Transverse colon (tissue), 4 donors: ENCODE measurements around the gene EPHA4. TPM values are rescaled to one million over a fixed set of nuclear protein-coding genes. Genes with fewer than 3 reads are reported as not detected.

Experiments used
- DNase-seq: peaks from one replicate; pipeline ENCODE4 v3.0.0-alpha.2; 2019
- H3K27ac ChIP-seq, 4 donors: fragments of 200-600 bp; sonication (generic); 2 replicates each; pipeline ENCODE4 v1.5.1; 2016 to 2018; ENCODE audit warnings: inconsistent platforms in 4 of 4
- H3K27me3 ChIP-seq: fragments of 200-600 bp; sonication (generic); 2 replicates; pipeline ENCODE4 v1.5.1; 2017; ENCODE audit warnings: inconsistent platforms
- H3K36me3 ChIP-seq, 4 donors: fragments of 200-600 bp; sonication (generic); 2 replicates each; pipeline ENCODE4 v1.5.1; 2017 to 2019; ENCODE audit warnings: inconsistent platforms in 4 of 4
- H3K4me1 ChIP-seq, 4 donors: fragments of 200-600 bp; sonication (generic); 2 replicates each; pipeline ENCODE4 v1.5.1; 2017 to 2020; ENCODE audit warnings: inconsistent platforms in 4 of 4
- H3K4me3 ChIP-seq, 4 donors: fragments of 200-600 bp; sonication (generic); 1 replicate in 1 of 4; 2 replicates in 3 of 4; pipeline versions ENCODE4 v1.5.1 to v1.6.1; 2017 to 2019; ENCODE audit warnings: inconsistent platforms in 4 of 4
- H3K9me3 ChIP-seq, 2 donors: fragments of 200-600 bp; sonication (generic); 2 replicates each; pipeline ENCODE4 v1.5.1; 2017 to 2019; ENCODE audit warnings: inconsistent platforms in 2 of 2
- EP300 ChIP-seq: sonication (generic); formaldehyde crosslinking; IDR thresholded peaks from one replicate; pipeline ENCODE4 v1.6.1; 2017; ENCODE audit warnings: antibody characterized with exemption, low read depth
- POLR2A ChIP-seq: fragments of 450-650 bp; IDR thresholded peaks from one replicate; pipeline ENCODE4 v1.6.1; 2016; ENCODE audit warnings: antibody characterized with exemption, mild to moderate bottlenecking, moderate library complexity
- POLR2AphosphoS5 ChIP-seq, 3 donors: sonication (generic); formaldehyde crosslinking; IDR thresholded peaks; one replicate each; pipeline ENCODE4 v1.6.1; 2016; ENCODE audit warnings: antibody characterized with exemption in 3 of 3
- WGBS, 2 donors: methylation state at CpG; one replicate each; pipeline ENCODE4 v1.1.5; 2018; ENCODE audit warnings: low coverage in 1 of 2; 5-methylcytosine and 5-hydroxymethylcytosine counted together
- in situ Hi-C, 4 donors: fragments of 200-750 bp; cut with MboI; loops; one replicate each; pipeline versions ENCODE4 v1.15.0 to v1.15.1; 2017; ENCODE audit warnings: low sequenced_read_pairs in 3 of 4, low pct_ligation_motif_present in 1 of 4, low pct_unique_long_range_greater_than_20kb in 1 of 4
- intact Hi-C: fragments of 100-400 bp; cut with DNase I; formaldehyde crosslinking; loops from one replicate; pipeline ENCODE4 v1.15.1; 2023; ENCODE audit warnings: low total_unique reads
- total RNA-seq, 4 donors: library from RNA; depleted of rRNA; stranded (reverse); fragments of >200 nt; gene quantifications; one replicate each; pipeline ENCODE4 v1.1.0, GENCODE V29; 2016
- TF ChIP-seq, protein P1 (sequence below), 5 experiments: fragments of 200-600 bp in 3 of 5; fragments of 450-650 bp in 2 of 5; sonication (generic) in 3 of 5; IDR thresholded peaks; 1 replicate in 2 of 5; 2 replicates in 3 of 5; pipeline ENCODE4 v1.5.1; 2016 to 2017; ENCODE audit warnings: antibody characterized with exemption in 5 of 5, inconsistent platforms in 3 of 5, mild to moderate bottlenecking in 2 of 5, moderate library complexity in 1 of 5

EPHA4 gene
- total RNA-seq, 4 donors from 2014 or later: 1.5 to 21.0 (median 13.8) TPM

DNA sequence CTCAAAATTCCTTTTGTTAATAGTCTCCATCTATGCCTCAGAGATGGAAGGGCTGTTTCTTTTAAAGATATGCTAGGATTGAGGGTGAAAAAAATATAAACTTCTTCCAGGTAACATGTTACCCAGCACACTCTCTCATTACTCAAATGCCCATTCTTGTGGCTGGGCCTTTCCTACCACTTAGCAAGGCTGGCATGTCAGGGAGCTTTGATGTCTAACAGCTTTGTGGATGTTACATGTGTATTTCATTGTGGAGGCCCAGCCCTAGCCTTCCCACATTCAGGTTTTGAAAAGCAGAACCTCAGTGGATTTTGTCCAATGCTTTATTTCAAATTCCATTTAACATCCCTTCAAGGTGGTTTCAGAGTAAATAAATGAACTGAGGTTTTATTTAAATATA lies 191.4 kb downstream of the EPHA4 start:
- H3K4me3 ChIP-seq: no peak overlapping the region
- intact Hi-C loops: no loop called here
- no peaks in the 10 kb centered on the region for H3K27me3 ChIP-seq
- TF ChIP-seq EP300 (no peak), POLR2A (no peak), POLR2AphosphoS5 (IDR thresholded peaks at IDR 0.05) (no peak)
- TF ChIP-seq, protein P1, sequence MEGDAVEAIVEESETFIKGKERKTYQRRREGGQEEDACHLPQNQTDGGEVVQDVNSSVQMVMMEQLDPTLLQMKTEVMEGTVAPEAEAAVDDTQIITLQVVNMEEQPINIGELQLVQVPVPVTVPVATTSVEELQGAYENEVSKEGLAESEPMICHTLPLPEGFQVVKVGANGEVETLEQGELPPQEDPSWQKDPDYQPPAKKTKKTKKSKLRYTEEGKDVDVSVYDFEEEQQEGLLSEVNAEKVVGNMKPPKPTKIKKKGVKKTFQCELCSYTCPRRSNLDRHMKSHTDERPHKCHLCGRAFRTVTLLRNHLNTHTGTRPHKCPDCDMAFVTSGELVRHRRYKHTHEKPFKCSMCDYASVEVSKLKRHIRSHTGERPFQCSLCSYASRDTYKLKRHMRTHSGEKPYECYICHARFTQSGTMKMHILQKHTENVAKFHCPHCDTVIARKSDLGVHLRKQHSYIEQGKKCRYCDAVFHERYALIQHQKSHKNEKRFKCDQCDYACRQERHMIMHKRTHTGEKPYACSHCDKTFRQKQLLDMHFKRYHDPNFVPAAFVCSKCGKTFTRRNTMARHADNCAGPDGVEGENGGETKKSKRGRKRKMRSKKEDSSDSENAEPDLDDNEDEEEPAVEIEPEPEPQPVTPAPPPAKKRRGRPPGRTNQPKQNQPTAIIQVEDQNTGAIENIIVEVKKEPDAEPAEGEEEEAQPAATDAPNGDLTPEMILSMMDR (IDR thresholded peaks at IDR 0.05): no peak
- DNase-seq: no peak
- H3K4me1 ChIP-seq: no peaks in the 10 kb centered on the region
- in situ Hi-C loops: no loop called here
- H3K36me3 ChIP-seq: no peaks in the 10 kb centered on the region
- no peaks in the 10 kb centered on the region for H3K9me3 ChIP-seq
- H3K27ac ChIP-seq: no peak overlapping the region

DNA sequence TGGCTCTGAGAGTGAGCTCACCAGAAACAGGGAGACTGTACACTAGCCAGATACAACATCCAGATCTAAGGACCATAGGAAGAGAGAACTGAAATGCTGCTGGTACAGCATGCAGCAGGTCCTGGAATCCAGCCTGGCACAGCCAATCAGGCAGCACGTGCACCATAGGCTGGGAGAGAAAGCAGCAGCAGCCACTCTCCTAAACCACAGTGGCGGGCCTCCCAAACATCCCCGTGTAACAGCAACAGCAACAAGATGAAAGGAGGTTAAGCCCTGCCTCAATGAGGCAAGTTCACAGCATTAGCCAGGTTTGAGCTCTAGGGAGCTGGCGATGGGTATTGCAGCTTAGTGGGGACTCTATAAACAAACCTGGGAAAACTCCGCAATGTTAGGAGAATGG lies 192.0 kb downstream of the EPHA4 start:
- 80 to 84% methylated on average over 1 to 5 of the region's 5 CpGs for WGBS, 2 donors
- TF ChIP-seq POLR2A: no peak
- no peak for TF ChIP-seq EP300
- no peak for TF ChIP-seq POLR2AphosphoS5 (IDR thresholded peaks at IDR 0.05)
- TF ChIP-seq, protein P1 (IDR thresholded peaks at IDR 0.05): no peak
- in situ Hi-C loops: no loop called here

DNA sequence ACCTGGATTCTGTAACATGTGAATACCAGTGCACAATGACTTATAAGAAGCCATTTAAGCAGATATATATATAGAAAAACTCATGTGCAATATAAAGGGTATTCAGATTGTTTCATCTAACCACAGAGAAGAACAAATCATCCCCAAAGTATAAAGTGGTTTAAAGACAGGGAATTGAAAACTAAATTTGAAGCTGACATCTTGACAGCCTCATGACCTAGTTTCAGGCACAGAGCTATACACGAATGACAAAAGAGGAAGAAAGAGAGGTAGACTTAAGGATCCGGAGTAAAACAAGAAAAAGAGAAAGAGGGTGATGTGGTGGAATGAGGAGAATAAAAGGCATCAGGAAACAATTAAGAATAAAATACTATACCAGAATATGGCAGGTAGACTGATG lies 194.5 kb downstream of the EPHA4 start:
- Histone ChIP-seq H3K27me3 (no peaks in the 10 kb centered on the region), H3K27ac (no peak overlapping the region), H3K36me3 (no peaks in the 10 kb centered on the region), H3K4me1 (no peaks in the 10 kb centered on the region), H3K4me3 (no peak overlapping the region), H3K9me3 (no peaks in the 10 kb centered on the region)
- TF ChIP-seq EP300 (no peak), POLR2AphosphoS5 (IDR thresholded peaks at IDR 0.05) (no peak), POLR2A (no peak)
- TF ChIP-seq, protein P1 (IDR thresholded peaks at IDR 0.05): no peak
- intact Hi-C loops: no loop called here
- 55 to 59% methylated on average over 2 of the region's 2 CpGs for WGBS, 2 donors
- no peak for DNase-seq
- in situ Hi-C loops: no loop called here

More for the DNA sequence above, 192.0 kb downstream of the EPHA4 start:
- intact Hi-C loops: no loop called here
- Histone ChIP-seq H3K36me3 (no peaks in the 10 kb centered on the region), H3K4me3 (no peak overlapping the region), H3K9me3 (no peaks in the 10 kb centered on the region), H3K27ac (no peak overlapping the region), H3K4me1 (no peaks in the 10 kb centered on the region), H3K27me3 (no peaks in the 10 kb centered on the region)
- no peak for DNase-seq

DNA sequence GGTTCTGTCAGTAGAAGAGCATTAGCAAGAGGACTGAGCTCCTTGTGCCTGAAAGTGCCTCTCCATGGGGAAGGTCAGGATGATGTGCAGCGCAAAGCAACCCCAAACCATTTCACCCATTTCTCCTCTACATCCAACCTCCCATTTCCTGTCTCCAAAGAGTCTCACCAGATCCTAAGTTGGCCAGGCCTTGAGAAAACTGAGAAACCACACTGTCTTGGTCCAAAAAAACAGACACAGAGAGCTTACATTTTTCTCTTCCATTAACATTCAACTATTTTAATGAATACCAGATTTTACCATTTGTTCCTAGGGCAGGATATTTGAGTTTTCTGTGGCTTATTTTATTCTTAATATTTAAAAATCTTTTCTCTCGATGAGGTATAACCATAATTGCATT lies 195.0 kb downstream of the EPHA4 start:
- in situ Hi-C loops (no loop called here), intact Hi-C loops (no loop called here)
- TF ChIP-seq, protein P1 (IDR thresholded peaks at IDR 0.05): no peak
- TF ChIP-seq POLR2A: no peak
- no peak for TF ChIP-seq POLR2AphosphoS5 (IDR thresholded peaks at IDR 0.05)
- TF ChIP-seq EP300: no peak
- no peaks in the 10 kb centered on the region for H3K27me3 ChIP-seq
- no peak overlapping the region for H3K4me3 ChIP-seq
- WGBS, 2 donors: 89 to 96% methylated on average over 2 of the region's 2 CpGs
- H3K4me1 ChIP-seq: no peaks in the 10 kb centered on the region
- H3K27ac ChIP-seq: no peak overlapping the region
- no peaks in the 10 kb centered on the region for H3K9me3 ChIP-seq
- H3K36me3 ChIP-seq: no peaks in the 10 kb centered on the region
- no peak for DNase-seq
